GM20000 (cell line): ENCODE results near the gene CACNA2D1.

Experiments used
- DNase-seq: peaks from one replicate; pipeline ENCODE4 v3.0.0; 2012; ENCODE audit warnings: low spot score
- TF ChIP-seq, protein P1 (sequence below): IDR thresholded peaks from 2 replicates; pipeline ENCODE4 v1.5.1; 2012; ENCODE audit warnings: mild to moderate bottlenecking, control low read depth; ENCODE audit errors: extremely low read depth, missing control alignments

Gene CACNA2D1

DNA sequence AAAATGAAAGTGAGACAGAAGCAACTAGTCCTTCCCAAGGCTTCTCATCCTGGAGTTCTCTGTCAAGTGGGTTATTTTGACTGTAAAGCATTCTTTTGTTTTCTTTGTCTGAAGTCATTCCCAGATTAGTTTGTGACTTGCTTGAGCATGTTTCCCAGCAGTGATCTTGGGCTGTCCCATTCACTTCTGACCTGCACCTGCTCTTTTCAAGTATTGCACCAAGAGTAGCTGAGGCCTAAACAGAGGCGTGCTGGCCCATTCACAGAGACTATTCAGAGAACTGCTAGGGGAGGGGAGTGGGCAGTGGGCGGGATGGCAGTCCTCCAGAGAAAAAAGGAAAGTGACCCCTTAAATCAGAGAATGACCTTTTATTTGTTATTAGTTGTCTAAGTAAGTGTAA is 61.3 kb downstream of the CACNA2D1 start:
- no peak for DNase-seq
- TF ChIP-seq, protein P1, sequence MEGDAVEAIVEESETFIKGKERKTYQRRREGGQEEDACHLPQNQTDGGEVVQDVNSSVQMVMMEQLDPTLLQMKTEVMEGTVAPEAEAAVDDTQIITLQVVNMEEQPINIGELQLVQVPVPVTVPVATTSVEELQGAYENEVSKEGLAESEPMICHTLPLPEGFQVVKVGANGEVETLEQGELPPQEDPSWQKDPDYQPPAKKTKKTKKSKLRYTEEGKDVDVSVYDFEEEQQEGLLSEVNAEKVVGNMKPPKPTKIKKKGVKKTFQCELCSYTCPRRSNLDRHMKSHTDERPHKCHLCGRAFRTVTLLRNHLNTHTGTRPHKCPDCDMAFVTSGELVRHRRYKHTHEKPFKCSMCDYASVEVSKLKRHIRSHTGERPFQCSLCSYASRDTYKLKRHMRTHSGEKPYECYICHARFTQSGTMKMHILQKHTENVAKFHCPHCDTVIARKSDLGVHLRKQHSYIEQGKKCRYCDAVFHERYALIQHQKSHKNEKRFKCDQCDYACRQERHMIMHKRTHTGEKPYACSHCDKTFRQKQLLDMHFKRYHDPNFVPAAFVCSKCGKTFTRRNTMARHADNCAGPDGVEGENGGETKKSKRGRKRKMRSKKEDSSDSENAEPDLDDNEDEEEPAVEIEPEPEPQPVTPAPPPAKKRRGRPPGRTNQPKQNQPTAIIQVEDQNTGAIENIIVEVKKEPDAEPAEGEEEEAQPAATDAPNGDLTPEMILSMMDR = no peak

DNA sequence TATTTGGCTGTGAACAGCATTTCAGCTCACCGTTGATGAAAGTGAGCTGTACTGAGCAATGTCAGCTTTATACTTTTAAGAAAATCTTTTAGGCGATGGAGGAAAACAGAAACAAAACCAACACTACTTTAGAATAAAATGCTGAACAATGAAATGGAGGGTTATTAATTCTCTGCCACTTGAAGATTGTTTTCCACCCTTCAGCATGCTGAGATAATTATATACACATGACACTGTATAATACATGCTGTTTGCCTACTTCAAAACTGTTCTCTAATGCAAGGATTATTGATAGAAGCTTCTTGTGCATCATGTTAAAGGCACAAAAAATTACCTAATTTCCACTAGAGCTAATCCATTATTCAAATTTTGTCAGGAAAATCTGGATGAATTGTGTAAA is 66.8 kb downstream of the CACNA2D1 start:
- TF ChIP-seq, protein P1 = no peak

DNA sequence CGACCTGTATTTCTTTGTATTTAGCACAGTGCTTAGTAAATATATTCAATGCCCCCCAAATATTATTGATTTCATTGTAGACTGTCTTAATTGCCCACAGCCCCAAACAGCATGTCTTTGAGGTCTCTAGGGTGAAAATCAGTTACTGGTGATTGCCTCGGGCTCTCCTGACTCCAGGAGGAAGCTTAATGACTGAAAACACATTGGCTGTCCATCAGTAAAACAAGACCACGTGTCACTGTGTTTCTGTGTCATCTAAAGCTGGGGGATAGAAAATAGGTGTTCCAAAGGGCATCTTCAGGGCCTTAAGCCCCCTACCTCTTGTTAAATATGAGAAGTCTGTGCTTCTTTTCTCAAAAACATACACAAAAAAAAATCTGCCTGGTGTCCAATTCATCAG is 67.9 kb downstream of the CACNA2D1 start:
- TF ChIP-seq, protein P1 = no peak
- DNase-seq = no peak

More for the DNA sequence above, 66.8 kb downstream of the CACNA2D1 start:
- no peak for DNase-seq

DNA sequence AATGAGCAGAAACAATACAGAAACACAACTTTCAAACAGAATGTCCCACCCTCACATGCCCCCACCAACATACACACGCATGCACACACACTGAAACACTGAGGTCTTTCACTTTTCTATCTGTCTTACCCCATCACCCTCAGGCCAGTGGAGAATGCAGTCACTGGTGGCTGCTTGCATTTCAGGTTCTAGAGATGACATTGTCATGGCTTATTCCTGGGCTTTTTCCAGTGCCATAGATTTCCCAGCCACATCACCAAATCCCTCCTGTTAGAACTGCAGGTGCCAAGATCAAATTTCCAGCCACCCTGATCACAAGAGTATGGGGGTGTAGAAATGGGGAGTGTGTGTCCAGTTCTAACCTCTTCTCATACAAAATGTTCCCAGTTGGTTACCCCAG is 68.4 kb downstream of the CACNA2D1 start:
- no peak for DNase-seq
- TF ChIP-seq, protein P1 = no peak

DNA sequence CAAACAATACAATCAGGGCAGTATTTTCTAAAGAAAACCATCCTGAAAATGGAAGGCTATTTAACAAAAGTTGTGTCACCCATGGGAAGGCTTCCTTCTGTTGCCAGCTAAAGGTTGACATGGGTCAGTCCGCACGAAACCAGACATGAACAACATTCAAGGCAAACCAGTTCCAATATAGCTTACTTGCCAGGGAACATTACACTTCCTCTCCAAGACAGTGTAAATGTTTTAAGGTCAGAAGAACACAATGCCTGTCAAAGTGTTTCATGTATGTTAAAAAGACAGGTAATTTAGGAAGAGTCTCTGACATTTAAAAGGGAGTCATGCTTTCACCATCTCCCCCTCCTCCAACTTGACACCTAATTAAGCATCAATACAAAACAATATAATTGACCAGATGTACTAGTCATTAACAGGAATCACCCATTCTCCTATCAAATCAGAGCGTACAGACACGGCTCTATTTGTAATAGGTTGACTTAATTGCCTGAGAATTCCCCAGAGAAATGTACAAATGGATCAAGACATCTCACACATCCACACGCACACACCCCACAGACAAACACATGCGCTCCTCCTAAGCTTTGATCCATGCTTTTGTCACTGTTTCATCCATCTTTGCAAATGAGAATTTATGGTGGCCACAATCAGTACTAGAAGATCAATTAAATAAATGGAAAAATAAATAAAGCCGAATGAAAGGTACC is 69.5 kb downstream of the CACNA2D1 start:
- TF ChIP-seq, protein P1 = no peak
- no peak for DNase-seq

DNA sequence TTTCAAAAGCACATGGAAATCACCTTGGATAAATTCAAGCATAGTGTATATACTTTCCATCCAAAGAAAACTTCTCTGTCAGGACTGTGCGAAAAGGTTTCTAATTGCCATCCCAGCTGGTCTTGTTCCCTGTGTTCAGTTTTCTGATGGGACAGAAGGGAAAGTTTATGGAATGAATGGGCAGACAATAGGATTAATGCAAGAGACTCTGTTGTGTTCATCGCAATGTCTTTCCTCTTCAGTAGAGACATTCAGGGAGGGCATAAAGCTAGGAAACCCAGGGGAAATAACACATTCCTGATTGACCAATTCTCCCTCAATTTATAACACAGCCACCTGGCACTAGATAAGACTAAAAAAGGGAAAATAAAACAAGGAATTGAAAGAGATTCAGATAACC is 78.9 kb downstream of the CACNA2D1 start:
- TF ChIP-seq, protein P1 = no peak
- DNase-seq = no peak

DNA sequence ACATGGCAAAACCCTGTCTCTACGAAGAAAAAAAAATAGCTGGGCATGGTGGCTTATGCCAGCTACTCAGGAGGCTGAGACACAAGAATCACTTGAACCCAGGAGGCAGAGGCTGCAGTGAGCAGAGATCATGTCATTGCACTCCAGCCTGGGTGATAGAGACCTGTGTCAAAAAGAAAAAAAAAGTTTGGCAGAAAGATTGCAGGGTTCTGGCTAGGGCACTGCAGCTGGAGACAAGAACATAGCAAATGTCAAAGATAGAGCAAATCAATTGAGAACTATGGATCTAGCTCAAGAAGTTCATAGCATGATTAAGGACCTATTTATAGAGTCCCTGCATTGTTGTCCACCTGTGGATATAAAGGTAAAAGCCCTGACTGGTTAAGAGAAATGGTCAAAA is 79.5 kb downstream of the CACNA2D1 start:
- DNase-seq = no peak
- TF ChIP-seq, protein P1 = no peak
